Body of pancreas (tissue), 4 donors: ENCODE data around the gene PTPN7. TPM values are rescaled to one million over a fixed set of nuclear protein-coding genes. Genes with fewer than 3 reads are reported as not detected.

ENCODE experiments used
- ATAC-seq: fragments of 150-250 bp; one replicate; pipeline ENCODE4 v1.9.1; 2016
- DNase-seq, 4 donors: peaks; one replicate each; pipeline ENCODE4 v3.0.0-alpha.2; 2019
- H3K27ac ChIP-seq, 4 donors: fragments of 200-600 bp; sonication (generic); 1 replicate in 3 of 4; 2 replicates in 1 of 4; pipeline versions ENCODE4 v1.5.1 to v1.6.1; 2016 to 2019; ENCODE audit warnings: mild to moderate bottlenecking in 1 of 4, mixed read lengths in 1 of 4, moderate library complexity in 1 of 4
- H3K27me3 ChIP-seq, 2 donors: fragments of 200-600 bp; sonication (generic); one replicate each; pipeline ENCODE4 v1.6.0; 2016; ENCODE audit warnings: mild to moderate bottlenecking in 1 of 2
- H3K36me3 ChIP-seq, 2 donors: fragments of 200-600 bp; sonication (generic); replicated peaks in 1 of 2; 2 replicates each; pipeline ENCODE4 v1.5.1; 2016; ENCODE audit warnings: low read depth in 2 of 2; ENCODE audit not compliant: insufficient read depth in 1 of 2
- H3K4me1 ChIP-seq: fragments of 200-600 bp; sonication (generic); one replicate; pipeline ENCODE4 v1.6.0; 2016
- H3K4me3 ChIP-seq, 2 donors: fragments of 200-600 bp; sonication (generic); 1 replicate in 1 of 2; 2 replicates in 1 of 2; pipeline ENCODE4 v1.5.1; 2016 to 2019
- H3K9me3 ChIP-seq, 3 donors: fragments of 200-600 bp; sonication (generic); 1 replicate in 2 of 3; 2 replicates in 1 of 3; pipeline ENCODE4 v1.5.1; 2016
- POLR2A ChIP-seq, 3 donors: fragments of 450-650 bp; IDR thresholded peaks; one replicate each; pipeline ENCODE4 v1.6.1; 2016; ENCODE audit warnings: antibody characterized with exemption in 3 of 3, mild to moderate bottlenecking in 2 of 3
- WGBS, 2 donors: methylation state at CpG; one replicate each; pipeline ENCODE4 v1.1.5; 2017; 5-methylcytosine and 5-hydroxymethylcytosine counted together
- intact Hi-C: fragments of 100-400 bp; cut with DNase I; formaldehyde crosslinking; loops from one replicate; pipeline ENCODE4 v1.15.1; 2023
- total RNA-seq, 2 donors: library from RNA; depleted of rRNA; stranded (reverse); fragments of >200 nt; gene quantifications; one replicate each; pipeline ENCODE4 v1.1.0, GENCODE V29; 2016
- TF ChIP-seq, protein P1 (sequence below), 7 experiments: fragments of 450-650 bp in 4 of 7; fragments of 200-600 bp in 3 of 7; sonication (generic) in 3 of 7; IDR thresholded peaks; one replicate each; pipeline ENCODE4 v1.5.1; 2016 to 2019; ENCODE audit warnings: antibody characterized with exemption in 7 of 7

Gene PTPN7
- total RNA-seq, 2 donors from 2014 or later: 1.6 to 3.6 TPM

DNA sequence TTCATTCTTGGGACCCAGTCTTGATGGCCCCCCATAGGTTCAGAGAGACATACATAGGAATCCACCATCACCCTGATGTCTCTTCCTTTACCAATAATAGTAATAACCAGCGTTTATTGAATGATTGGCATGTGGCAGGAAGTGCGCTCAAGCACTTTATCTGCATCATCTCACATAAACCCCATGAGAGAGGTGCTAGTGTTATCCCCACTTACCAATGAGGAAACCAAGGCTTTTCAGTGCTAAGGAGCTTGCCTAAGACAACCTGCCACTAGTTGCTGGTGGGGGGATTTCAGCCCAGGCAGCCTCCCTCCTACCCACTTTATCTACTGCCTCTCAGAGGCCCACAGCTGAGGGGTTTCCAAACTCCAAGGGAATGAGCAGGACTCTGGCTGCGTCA, 40.9 kb upstream of the PTPN7 start:
- Histone ChIP-seq H3K36me3 (no peaks in the 10 kb centered on the region), H3K27ac (no peak overlapping the region), H3K4me1 (no peaks in the 10 kb centered on the region), H3K4me3 (no peak overlapping the region), H3K9me3 (no peaks in the 10 kb centered on the region), H3K27me3 (no peaks in the 10 kb centered on the region)
- ATAC-seq (no peak), DNase-seq (no peak)
- no peak for TF ChIP-seq POLR2A (IDR thresholded peaks at IDR 0.05)
- TF ChIP-seq, protein P1, sequence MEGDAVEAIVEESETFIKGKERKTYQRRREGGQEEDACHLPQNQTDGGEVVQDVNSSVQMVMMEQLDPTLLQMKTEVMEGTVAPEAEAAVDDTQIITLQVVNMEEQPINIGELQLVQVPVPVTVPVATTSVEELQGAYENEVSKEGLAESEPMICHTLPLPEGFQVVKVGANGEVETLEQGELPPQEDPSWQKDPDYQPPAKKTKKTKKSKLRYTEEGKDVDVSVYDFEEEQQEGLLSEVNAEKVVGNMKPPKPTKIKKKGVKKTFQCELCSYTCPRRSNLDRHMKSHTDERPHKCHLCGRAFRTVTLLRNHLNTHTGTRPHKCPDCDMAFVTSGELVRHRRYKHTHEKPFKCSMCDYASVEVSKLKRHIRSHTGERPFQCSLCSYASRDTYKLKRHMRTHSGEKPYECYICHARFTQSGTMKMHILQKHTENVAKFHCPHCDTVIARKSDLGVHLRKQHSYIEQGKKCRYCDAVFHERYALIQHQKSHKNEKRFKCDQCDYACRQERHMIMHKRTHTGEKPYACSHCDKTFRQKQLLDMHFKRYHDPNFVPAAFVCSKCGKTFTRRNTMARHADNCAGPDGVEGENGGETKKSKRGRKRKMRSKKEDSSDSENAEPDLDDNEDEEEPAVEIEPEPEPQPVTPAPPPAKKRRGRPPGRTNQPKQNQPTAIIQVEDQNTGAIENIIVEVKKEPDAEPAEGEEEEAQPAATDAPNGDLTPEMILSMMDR (IDR thresholded peaks at IDR 0.05): no peak
- WGBS, 2 donors: 64 to 82% methylated on average over 2 to 3 of the region's 3 CpGs
- intact Hi-C loops: no loop called here

DNA sequence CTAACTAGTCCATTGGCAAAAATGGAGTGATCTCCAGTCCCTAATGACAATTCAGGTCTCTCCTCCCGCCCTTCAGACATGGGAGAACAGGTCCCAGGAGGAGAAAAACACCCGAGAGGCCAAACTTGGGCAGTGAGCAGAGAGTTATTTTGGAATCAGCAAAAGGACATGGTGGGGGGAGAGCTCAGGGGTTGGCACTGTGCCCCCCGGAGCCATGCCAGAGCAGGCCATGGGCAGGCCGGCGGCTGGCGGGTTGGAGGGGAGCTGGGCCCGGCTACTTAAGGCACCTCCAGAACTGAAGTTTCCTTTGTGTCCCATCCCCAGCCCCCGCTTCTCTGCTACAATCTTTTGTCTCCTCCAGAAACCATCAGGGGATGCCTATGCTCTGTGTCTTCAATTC, 40.3 kb upstream of the PTPN7 start:
- no peaks in the 10 kb centered on the region for H3K9me3 ChIP-seq
- TF ChIP-seq POLR2A (IDR thresholded peaks at IDR 0.05): no peak
- TF ChIP-seq, protein P1 (IDR thresholded peaks at IDR 0.05): no peak
- 75 to 80% methylated on average over 8 of the region's 8 CpGs for WGBS, 2 donors
- DNase-seq (no peak), ATAC-seq (no peak)
- no peaks in the 10 kb centered on the region for H3K36me3 ChIP-seq
- H3K4me1 ChIP-seq: no peaks in the 10 kb centered on the region
- H3K27ac ChIP-seq: no peak overlapping the region
- intact Hi-C loops: no loop called here
- no peak overlapping the region for H3K4me3 ChIP-seq
- H3K27me3 ChIP-seq: no peaks in the 10 kb centered on the region

DNA sequence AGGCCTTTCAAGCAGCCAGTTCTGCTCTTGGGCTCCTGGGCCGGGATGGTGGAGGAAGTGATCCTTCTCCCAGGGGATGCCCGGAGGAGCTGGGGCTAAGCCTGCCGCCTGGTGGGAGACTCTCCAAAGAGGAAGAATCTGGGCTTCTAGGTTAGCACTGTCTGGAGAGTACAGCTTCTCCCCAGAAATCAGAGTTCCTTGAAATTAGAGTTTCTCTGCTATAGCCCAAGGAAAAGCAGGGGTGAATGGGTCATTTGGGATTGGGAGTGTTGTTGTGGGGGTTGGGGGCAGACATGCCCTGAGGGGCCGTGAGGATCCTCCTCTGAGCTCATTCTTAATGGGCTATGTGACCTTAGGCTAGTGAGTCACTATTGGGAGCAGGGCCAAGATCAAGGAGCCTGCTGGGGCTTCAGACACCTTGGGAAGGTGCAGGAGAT, 39.7 kb upstream of the PTPN7 start:
- WGBS, 2 donors: 60 to 67% methylated on average over 4 of the region's 4 CpGs
- ATAC-seq: no peak
- DNase-seq: peak in 1 of 4 donors; percentile 49
- Histone ChIP-seq H3K4me3 (no peak overlapping the region), H3K27me3 (no peaks in the 10 kb centered on the region), H3K9me3 (no peaks in the 10 kb centered on the region), H3K27ac (no peak overlapping the region), H3K36me3 (no peaks in the 10 kb centered on the region), H3K4me1 (no peaks in the 10 kb centered on the region)
- intact Hi-C loops: no loop called here
- TF ChIP-seq POLR2A (IDR thresholded peaks at IDR 0.05): no peak
- TF ChIP-seq, protein P1 (IDR thresholded peaks at IDR 0.05): no peak

DNA sequence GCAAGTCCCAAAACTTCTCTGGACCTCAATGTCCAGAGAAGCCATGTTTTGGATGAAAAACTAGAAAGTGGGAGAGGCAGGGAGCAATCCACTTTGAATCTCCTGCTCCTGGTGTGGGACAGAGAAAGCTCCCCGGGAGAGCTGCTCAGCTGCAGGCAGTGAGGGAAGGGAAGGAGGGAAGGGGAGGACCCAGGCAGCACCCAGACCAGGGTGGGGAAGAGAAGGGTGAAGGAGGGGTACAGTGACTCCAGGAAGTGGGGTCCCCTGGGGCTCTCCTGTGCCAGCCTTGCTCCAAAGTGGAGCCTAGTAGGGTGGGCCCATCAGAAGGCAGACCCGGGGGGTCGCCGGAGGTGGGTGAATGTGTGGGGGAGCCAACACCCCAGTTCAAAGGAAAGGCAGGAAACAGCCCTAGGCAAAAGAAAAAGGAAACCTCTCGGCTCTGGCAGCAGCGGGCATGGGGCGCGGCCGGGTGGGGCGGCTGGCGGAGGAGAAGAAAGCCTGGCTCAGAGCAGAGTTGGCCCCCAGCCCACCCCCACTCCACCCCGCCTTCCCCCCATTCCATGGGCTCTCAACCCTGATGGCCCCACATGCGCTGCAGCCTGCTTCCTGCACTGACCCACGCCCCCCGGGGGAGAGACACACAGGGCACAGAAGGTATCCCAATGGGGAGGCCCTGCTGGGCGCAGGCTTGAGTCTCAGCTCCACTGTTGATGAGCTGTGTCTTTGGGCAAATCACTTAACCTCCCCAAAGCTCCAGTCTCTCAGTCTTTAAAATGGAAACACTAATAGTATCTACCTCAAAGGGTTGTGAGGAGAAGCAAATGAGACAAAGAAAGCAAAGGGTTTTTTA, 38.9 kb upstream of the PTPN7 start:
- no peak overlapping the region for H3K4me3 ChIP-seq
- no peaks in the 10 kb centered on the region for H3K36me3 ChIP-seq
- 47 to 73% methylated on average over 12 to 16 of the region's 16 CpGs for WGBS, 2 donors
- intact Hi-C loops: no loop called here
- H3K9me3 ChIP-seq: no peaks in the 10 kb centered on the region
- H3K4me1 ChIP-seq: no peaks in the 10 kb centered on the region
- H3K27me3 ChIP-seq: peaks cover 0 to under 1% of the 10 kb centered on the region in 2 donors
- TF ChIP-seq POLR2A (IDR thresholded peaks at IDR 0.05): no peak
- TF ChIP-seq, protein P1 (IDR thresholded peaks at IDR 0.05): no peak
- ATAC-seq (no peak), DNase-seq (no peak)
- H3K27ac ChIP-seq: no peak overlapping the region

DNA sequence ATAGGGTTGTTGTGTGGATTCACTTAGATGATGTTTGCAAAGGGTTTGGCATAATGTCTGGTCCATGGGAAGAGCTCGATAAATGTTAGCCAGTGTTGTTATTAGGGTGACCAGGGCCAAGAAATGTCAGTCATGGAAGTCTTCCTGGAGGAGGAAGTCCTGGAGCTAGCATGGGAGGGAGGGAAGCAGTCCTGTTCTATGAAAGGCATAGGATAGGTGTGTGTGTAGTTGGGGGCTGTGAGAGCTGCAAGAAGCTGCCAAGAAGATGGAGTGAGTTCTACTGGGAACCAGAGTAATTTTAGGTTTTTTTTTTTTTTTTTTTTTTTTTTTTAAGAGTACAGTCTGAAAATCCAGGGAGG, 37.9 kb upstream of the PTPN7 start:
- DNase-seq: no peak
- WGBS, 2 donors: 35 to 64% methylated on average over 1 of the region's 1 CpG

More for the DNA sequence above, 37.9 kb upstream of the PTPN7 start:
- Histone ChIP-seq H3K4me1 (peaks cover 8% of the 10 kb centered on the region), H3K27me3 (peaks cover 0 to 9% of the 10 kb centered on the region in 2 donors), H3K36me3 (no peaks in the 10 kb centered on the region), H3K27ac (no peak overlapping the region), H3K9me3 (no peaks in the 10 kb centered on the region), H3K4me3 (no peak overlapping the region)
- intact Hi-C loops: no loop called here
- no peak for ATAC-seq
- TF ChIP-seq, protein P1 (IDR thresholded peaks at IDR 0.05): no peak
- no peak for TF ChIP-seq POLR2A (IDR thresholded peaks at IDR 0.05)
